Smooth muscle cell (in vitro differentiated cells): ENCODE data around the gene RIMKLB. TPM values are rescaled to one million over a fixed set of nuclear protein-coding genes. Genes with fewer than 3 reads are reported as not detected.

Experiments used
- DNase-seq: peaks from one replicate; lab custom pipeline; 2025; ENCODE audit not compliant: unreplicated experiment; lab: John Stamatoyannopoulos, UW
- H2AFZ ChIP-seq: fragments of 200-600 bp; sonication (generic); 2 replicates; pipeline ENCODE4 v1.6.0; 2016; ENCODE audit warnings: antibody characterized with exemption, low read depth, mild to moderate bottlenecking
- H3F3A ChIP-seq: fragments of 200-600 bp; sonication (generic); 2 replicates; pipeline ENCODE4 v1.6.0; 2017; ENCODE audit warnings: antibody characterized with exemption, low read depth
- H3K27ac ChIP-seq: fragments of 200-600 bp; sonication (generic); 2 replicates; pipeline ENCODE4 v1.5.1; 2016; ENCODE audit warnings: low read depth, mild to moderate bottlenecking
- H3K27me3 ChIP-seq: fragments of 200-600 bp; sonication (generic); 2 replicates; pipeline ENCODE4 v1.6.1; 2016; ENCODE audit warnings: low read depth, mild to moderate bottlenecking
- H3K36me3 ChIP-seq: fragments of 200-600 bp; sonication (generic); 2 replicates; pipeline ENCODE4 v1.5.1; 2016; ENCODE audit warnings: low read depth
- H3K4me1 ChIP-seq: fragments of 200-600 bp; sonication (generic); 2 replicates; pipeline ENCODE4 v1.5.1; 2016; ENCODE audit warnings: low read depth
- H3K4me2 ChIP-seq: fragments of 200-600 bp; sonication (generic); 2 replicates; pipeline ENCODE4 v1.6.0; 2016; ENCODE audit warnings: mild to moderate bottlenecking
- H3K4me3 ChIP-seq: fragments of 200-600 bp; sonication (generic); 2 replicates; pipeline ENCODE4 v1.5.1; 2016; ENCODE audit warnings: mild to moderate bottlenecking
- H3K79me2 ChIP-seq: fragments of 200-600 bp; sonication (generic); 2 replicates; pipeline ENCODE4 v1.6.0; 2016; ENCODE audit warnings: low read depth, mild to moderate bottlenecking
- H3K9ac ChIP-seq: fragments of 200-600 bp; sonication (generic); 2 replicates; pipeline ENCODE4 v1.6.0; 2016; ENCODE audit warnings: low read depth
- H3K9me3 ChIP-seq: fragments of 200-600 bp; sonication (generic); replicated peaks from 2 replicates; pipeline ENCODE4 v1.5.1; 2016; ENCODE audit warnings: low read depth
- H4K20me1 ChIP-seq: fragments of 200-600 bp; sonication (generic); 2 replicates; pipeline ENCODE4 v1.6.0; 2016; ENCODE audit warnings: low read depth
- WGBS: methylation state at CpG from one replicate; pipeline ENCODE4 v1.1.7; 2016; ENCODE audit warnings: low lambda C conversion rate; 5-methylcytosine and 5-hydroxymethylcytosine counted together
- polyA plus RNA-seq: library from polyadenylated mRNA; unstranded; fragments of >200 nt; fragmentation: Nextera tagmentation; extraction: Ambion mirVana; gene quantifications from 2 replicates; pipeline ENCODE4 v1.2.1, GENCODE V29; 2016
- total RNA-seq: library from RNA; depleted of rRNA; stranded (reverse); fragments of >200 nt; gene quantifications from 2 replicates; pipeline ENCODE4 v1.2.3, GENCODE V29; 2014
- TF ChIP-seq, protein P1 (sequence below): fragments of 200-600 bp; sonication (generic); IDR thresholded peaks from 2 replicates; pipeline ENCODE4 v1.5.1; 2017; ENCODE audit warnings: borderline replicate concordance, mild to moderate bottlenecking, antibody characterized with exemption; ENCODE audit not compliant: insufficient read depth, poor library complexity, severe bottlenecking

The RIMKLB gene
- total and polyA plus RNA-seq, 2 experiments from 2014 or later: 11.9 to 32.1 TPM

DNA sequence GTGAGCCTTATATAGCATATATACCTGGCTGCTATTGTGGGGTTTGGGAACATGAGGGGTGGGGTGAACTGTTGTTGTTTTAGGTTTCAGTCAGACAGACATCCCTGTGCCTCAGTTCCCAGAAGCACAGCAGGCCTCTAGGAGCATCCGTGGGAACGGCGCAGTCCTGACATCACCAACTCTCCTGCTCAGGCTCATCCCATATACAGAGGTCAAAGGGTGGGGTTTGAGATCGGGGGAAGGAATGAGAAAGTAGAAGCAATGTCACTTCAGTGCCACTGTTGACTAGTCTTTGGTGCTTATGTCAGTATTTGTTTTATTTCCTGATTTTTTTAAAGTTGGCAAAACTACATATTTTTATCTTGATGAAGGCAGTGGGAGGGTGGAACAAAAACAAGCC, 81.5 kb downstream of the RIMKLB start:
- WGBS: 93% methylated on average over 4 of the region's 4 CpGs
- Histone ChIP-seq H2AFZ (no peak overlapping the region), H3K4me3 (no peak overlapping the region)

GRCh38 chr12:8779862-8780261, 82.1 kb downstream of the RIMKLB start:
- Histone ChIP-seq H3K9me3 (no peaks in the 10 kb centered on the region), H3K79me2 (peaks cover 4% of the 10 kb centered on the region), H4K20me1 (no peaks in the 10 kb centered on the region), H3K27ac (no peak overlapping the region), H2AFZ (no peak overlapping the region), H3K27me3 (no peaks in the 10 kb centered on the region), H3K4me3 (no peak overlapping the region), H3F3A (no peaks in the 10 kb centered on the region), H3K4me2 (no peak overlapping the region), H3K9ac (no peak overlapping the region), H3K4me1 (peaks cover 5% of the 10 kb centered on the region), H3K36me3 (peaks cover 1% of the 10 kb centered on the region)
- DNase-seq: no peak
- TF ChIP-seq, protein P1, sequence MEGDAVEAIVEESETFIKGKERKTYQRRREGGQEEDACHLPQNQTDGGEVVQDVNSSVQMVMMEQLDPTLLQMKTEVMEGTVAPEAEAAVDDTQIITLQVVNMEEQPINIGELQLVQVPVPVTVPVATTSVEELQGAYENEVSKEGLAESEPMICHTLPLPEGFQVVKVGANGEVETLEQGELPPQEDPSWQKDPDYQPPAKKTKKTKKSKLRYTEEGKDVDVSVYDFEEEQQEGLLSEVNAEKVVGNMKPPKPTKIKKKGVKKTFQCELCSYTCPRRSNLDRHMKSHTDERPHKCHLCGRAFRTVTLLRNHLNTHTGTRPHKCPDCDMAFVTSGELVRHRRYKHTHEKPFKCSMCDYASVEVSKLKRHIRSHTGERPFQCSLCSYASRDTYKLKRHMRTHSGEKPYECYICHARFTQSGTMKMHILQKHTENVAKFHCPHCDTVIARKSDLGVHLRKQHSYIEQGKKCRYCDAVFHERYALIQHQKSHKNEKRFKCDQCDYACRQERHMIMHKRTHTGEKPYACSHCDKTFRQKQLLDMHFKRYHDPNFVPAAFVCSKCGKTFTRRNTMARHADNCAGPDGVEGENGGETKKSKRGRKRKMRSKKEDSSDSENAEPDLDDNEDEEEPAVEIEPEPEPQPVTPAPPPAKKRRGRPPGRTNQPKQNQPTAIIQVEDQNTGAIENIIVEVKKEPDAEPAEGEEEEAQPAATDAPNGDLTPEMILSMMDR: no peak
- WGBS: 97% methylated on average over 2 of the region's 2 CpGs

More for the DNA sequence above, 81.5 kb downstream of the RIMKLB start:
- Histone ChIP-seq H3K4me2 (no peak overlapping the region), H4K20me1 (no peaks in the 10 kb centered on the region), H3K27ac (no peak overlapping the region), H3K9ac (no peak overlapping the region), H3F3A (no peaks in the 10 kb centered on the region), H3K4me1 (peaks cover 5% of the 10 kb centered on the region), H3K27me3 (no peaks in the 10 kb centered on the region), H3K79me2 (peaks cover 4% of the 10 kb centered on the region), H3K9me3 (no peaks in the 10 kb centered on the region), H3K36me3 (peaks cover 5% of the 10 kb centered on the region)
- no peak for DNase-seq
- TF ChIP-seq, protein P1: no peak

- Histone ChIP-seq H3K9ac (no peak overlapping the region), H3K27ac (no peak overlapping the region), H3K79me2 (peaks cover under 1% of the 10 kb centered on the region), H3F3A (no peaks in the 10 kb centered on the region), H2AFZ (no peak overlapping the region), H4K20me1 (no peaks in the 10 kb centered on the region), H3K9me3 (no peaks in the 10 kb centered on the region), H3K36me3 (no peaks in the 10 kb centered on the region), H3K4me1 (peaks cover 5% of the 10 kb centered on the region), H3K27me3 (no peaks in the 10 kb centered on the region), H3K4me2 (no peak overlapping the region), H3K4me3 (no peak overlapping the region)
- TF ChIP-seq, protein P1: peak; percentile 37
- no peak for DNase-seq
- 61% methylated on average over 1 of the region's 1 CpG for WGBS
Measured at GRCh38 chr12:8780389-8780788, 82.6 kb downstream of the RIMKLB start.

GRCh38 chr12:8781381-8782127, 83.8 kb downstream of the RIMKLB start:
- 96% methylated on average over 2 of the region's 2 CpGs for WGBS
- H3K79me2 ChIP-seq: no peaks in the 10 kb centered on the region
- no peak overlapping the region for H3K4me3 ChIP-seq
- H3K4me1 ChIP-seq: peaks cover 5% of the 10 kb centered on the region
- TF ChIP-seq, protein P1: no peak
- H3K36me3 ChIP-seq: no peaks in the 10 kb centered on the region
- H2AFZ ChIP-seq: no peak overlapping the region
- no peak overlapping the region for H3K9ac ChIP-seq
- H3K27me3 ChIP-seq: no peaks in the 10 kb centered on the region
- no peak overlapping the region for H3K27ac ChIP-seq
- no peaks in the 10 kb centered on the region for H3K9me3 ChIP-seq
- no peak overlapping the region for H3K4me2 ChIP-seq
- DNase-seq: no peak
- H4K20me1 ChIP-seq: no peaks in the 10 kb centered on the region
- H3F3A ChIP-seq: no peaks in the 10 kb centered on the region
